Endothelial cell of umbilical vein (primary cell): ENCODE results near the gene GAB1. TPM values are rescaled to one million over a fixed set of nuclear protein-coding genes. Genes with fewer than 3 reads are reported as not detected.

Experiments
- BruUV-seq: library from RNA; stranded (reverse); fragments of 400-500 nt; replicated peaks from 2 replicates; lab custom pipeline; 2021; lab: Mats Ljungman, UMichigan
- CTCF ChIA-PET: fragments of 300-600, 350-600 bp; sonication (Branson Sonifier 250); formaldehyde crosslinking; loops from one replicate; lab custom pipeline; 2021; ENCODE audit warnings: antibody characterized with exemption, inconsistent platforms; lab: Charles Lee
- POLR2A ChIA-PET: fragments of 300-600, 350-600 bp; sonication (Branson Sonifier 250); formaldehyde crosslinking; loops from one replicate; lab custom pipeline; 2021; ENCODE audit warnings: antibody characterized with exemption, inconsistent platforms; lab: Charles Lee
- DNase-seq: peaks from one replicate; pipeline ENCODE4 v3.0.0-alpha.2; 2011; ENCODE audit warnings: low read depth, low spot score
- FAIRE-seq: peaks from 2 replicates; lab custom pipeline; 2011; peaks lifted over from hg19 to GRCh38; lab: Jason Lieb, UNC
- H2AFZ ChIP-seq: 2 replicates; pipeline ENCODE4 v1.6.0; 2012; ENCODE audit warnings: low read depth, low read length, control low read depth, inconsistent platforms
- H3K27ac ChIP-seq: 2 replicates; pipeline ENCODE4 v1.5.1; 2011; ENCODE audit warnings: low read depth, mild to moderate bottlenecking, control low read depth, low read length, moderate library complexity; ENCODE audit not compliant: insufficient read depth
- H3K27me3 ChIP-seq, 2 experiments: 2 replicates each; pipeline versions ENCODE4 v1.6.0 to v1.6.1; 2011; ENCODE audit warnings: low read length in 2 of 2, mixed read lengths in 1 of 2; ENCODE audit not compliant: control insufficient read depth in 2 of 2, insufficient read depth in 2 of 2
- H3K36me3 ChIP-seq, 2 experiments: 2 replicates in 1 of 2; 3 replicates in 1 of 2; pipeline ENCODE4 v1.5.1; 2011; ENCODE audit warnings: low read length in 2 of 2, mild to moderate bottlenecking in 1 of 2, moderate library complexity in 1 of 2; ENCODE audit not compliant: control insufficient read depth in 2 of 2, insufficient read depth in 2 of 2; ENCODE audit errors: extremely low read depth in 1 of 2
- H3K4me1 ChIP-seq: 3 replicates; pipeline ENCODE4 v1.5.1; 2011; ENCODE audit warnings: mild to moderate bottlenecking, low read length; ENCODE audit not compliant: control insufficient read depth, insufficient read depth; ENCODE audit errors: extremely low read depth
- H3K4me2 ChIP-seq: 2 replicates; pipeline ENCODE4 v1.6.1; 2011; ENCODE audit warnings: low read length, control low read depth, mixed read lengths; ENCODE audit not compliant: insufficient read depth
- H3K4me3 ChIP-seq, 3 experiments: fragments of 200-600 bp in 1 of 3; sonication (generic), shearing (Covaris generic) in 1 of 3; replicated peaks in 1 of 3; 2 replicates each; pipeline ENCODE4 v1.5.1; 2011 to 2016; ENCODE audit warnings: control low read depth in 3 of 3, low read length in 3 of 3, mild to moderate bottlenecking in 2 of 3, inconsistent platforms in 1 of 3, low read depth in 1 of 3, moderate library complexity in 1 of 3; ENCODE audit not compliant: insufficient read depth in 1 of 3
- H3K79me2 ChIP-seq: 2 replicates; pipeline ENCODE4 v1.6.0; 2012; ENCODE audit warnings: low read length, inconsistent platforms; ENCODE audit not compliant: control insufficient read depth, insufficient read depth
- H3K9ac ChIP-seq: replicated peaks from 2 replicates; pipeline ENCODE3; 2011; ENCODE audit warnings: low read length, control low read depth; ENCODE audit not compliant: insufficient read depth; ENCODE audit errors: extremely low read depth
- H3K9me1 ChIP-seq: replicated peaks from 3 replicates; pipeline ENCODE4 v1.6.0; 2011; ENCODE audit warnings: mild to moderate bottlenecking, low read length; ENCODE audit not compliant: control insufficient read depth, insufficient read depth; ENCODE audit errors: extremely low read depth
- H3K9me3 ChIP-seq: replicated peaks from 2 replicates; pipeline ENCODE4 v1.5.1; 2012; ENCODE audit warnings: low read length, inconsistent platforms; ENCODE audit not compliant: control insufficient read depth, insufficient read depth
- H4K20me1 ChIP-seq: replicated peaks from 2 replicates; pipeline ENCODE3; 2011; ENCODE audit warnings: mild to moderate bottlenecking, low read length; ENCODE audit not compliant: control insufficient read depth, insufficient read depth; ENCODE audit errors: extremely low read depth
- EZH2 ChIP-seq: IDR thresholded peaks from 2 replicates; pipeline ENCODE4 v1.6.1; 2012; ENCODE audit warnings: borderline replicate concordance, low read depth, mild to moderate bottlenecking, moderate library complexity, low read length, inconsistent platforms; ENCODE audit not compliant: severe bottlenecking
- FOS ChIP-seq: IDR thresholded peaks from 2 replicates; pipeline ENCODE4 v1.6.1; 2011; ENCODE audit warnings: mild to moderate bottlenecking, low read length, moderate library complexity, borderline replicate concordance; ENCODE audit not compliant: insufficient read depth
- GATA2 ChIP-seq: IDR thresholded peaks from 2 replicates; pipeline ENCODE4 v1.7.0; 2011; ENCODE audit warnings: low read depth, mild to moderate bottlenecking, moderate library complexity, mixed read lengths, low read length; ENCODE audit not compliant: insufficient read length, insufficient read depth
- JUN ChIP-seq: IDR thresholded peaks from 2 replicates; pipeline ENCODE4 v1.6.1; 2011; ENCODE audit warnings: borderline replicate concordance, low read depth; ENCODE audit not compliant: insufficient read length, insufficient read depth
- MYC ChIP-seq: IDR thresholded peaks from one replicate; pipeline ENCODE4 v1.6.1; 2011; ENCODE audit warnings: mild to moderate bottlenecking, low read depth, low read length
- POLR2A ChIP-seq: IDR thresholded peaks from 2 replicates; pipeline ENCODE4 v1.6.1; 2012; ENCODE audit warnings: low read depth, mild to moderate bottlenecking, control low read depth, low read length
- POLR2AphosphoS5 ChIP-seq: IDR thresholded peaks from 2 replicates; pipeline ENCODE4 v1.6.1; 2012; ENCODE audit warnings: low read depth, mild to moderate bottlenecking, control low read depth, low read length, moderate library complexity; ENCODE audit not compliant: insufficient read depth
- dilution Hi-C: fragments of 300-500 bp; cut with MboI; formaldehyde crosslinking; loops from one replicate; pipeline ENCODE4 v1.15.0; 2019; ENCODE audit warnings: low sequenced_read_pairs; ENCODE audit not compliant: extremely low pct_ligation_motif_present
- intact Hi-C: fragments of 100-400 bp; cut with micrococcal nuclease; formaldehyde crosslinking; loops from one replicate; pipeline ENCODE4 v1.10.0; 2022
- polyA plus RNA-seq, 4 experiments: library from polyadenylated mRNA; depleted of rRNA in 3 of 4; stranded (reverse) in 3 of 4; unstranded in 1 of 4; fragments of >200 nt; gene quantifications; 2 replicates each; pipeline versions ENCODE4 v1.2.1 to v1.2.3, GENCODE V29; 2011 to 2012; ENCODE audit warnings: missing spikeins in 1 of 4
- total RNA-seq: library from RNA; stranded (reverse); gene quantifications from 2 replicates; pipeline ENCODE4 v1.2.3, GENCODE V29; 2021
- TF ChIP-seq, protein P1 (sequence below): IDR thresholded peaks from 2 replicates; pipeline ENCODE4 v1.6.1; 2011; ENCODE audit not compliant: insufficient read depth, insufficient read length
- TF ChIP-seq, protein P2 (sequence below), 2 donors: IDR thresholded peaks; 1 replicate in 1 of 2; 2 replicates in 1 of 2; pipeline ENCODE4 v1.5.1; 2011; ENCODE audit warnings: low read length in 2 of 2, mild to moderate bottlenecking in 2 of 2, moderate library complexity in 2 of 2, control low read depth in 1 of 2, inconsistent platforms in 1 of 2, low read depth in 1 of 2; ENCODE audit not compliant: insufficient read depth in 1 of 2; ENCODE audit errors: extremely low read depth in 1 of 2

Gene GAB1
- total and polyA plus RNA-seq, 2 donors (not counting 3 experiments of a cell fraction or from before 2014, with no cell fraction given) = 9.3 to 37.7 TPM

GRCh38 chr4:143380629-143381028, 44.0 kb downstream of the GAB1 start:
- no peak overlapping the region for H3K9ac ChIP-seq
- H2AFZ ChIP-seq = no peak overlapping the region
- dilution Hi-C loops (no loop called here), intact Hi-C loops (loop anchor here (1.0 to 5.0 kb wide), 3 partner anchors 21 to 132 kb away; partner anchors contain the start of genes GAB1 and SMARCA5)
- POLR2A ChIA-PET = no interaction called here
- no peak overlapping the region for H3K27ac ChIP-seq
- DNase-seq = no peak
- H3K4me2 ChIP-seq = no peak overlapping the region
- TF ChIP-seq GATA2 (no peak), EZH2 (no peak), POLR2AphosphoS5 (no peak), POLR2A (no peak), JUN (no peak), MYC (no peak), FOS (no peak)
- TF ChIP-seq, protein P1, sequence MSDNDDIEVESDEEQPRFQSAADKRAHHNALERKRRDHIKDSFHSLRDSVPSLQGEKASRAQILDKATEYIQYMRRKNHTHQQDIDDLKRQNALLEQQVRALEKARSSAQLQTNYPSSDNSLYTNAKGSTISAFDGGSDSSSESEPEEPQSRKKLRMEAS = no peak
- TF ChIP-seq, protein P2, sequence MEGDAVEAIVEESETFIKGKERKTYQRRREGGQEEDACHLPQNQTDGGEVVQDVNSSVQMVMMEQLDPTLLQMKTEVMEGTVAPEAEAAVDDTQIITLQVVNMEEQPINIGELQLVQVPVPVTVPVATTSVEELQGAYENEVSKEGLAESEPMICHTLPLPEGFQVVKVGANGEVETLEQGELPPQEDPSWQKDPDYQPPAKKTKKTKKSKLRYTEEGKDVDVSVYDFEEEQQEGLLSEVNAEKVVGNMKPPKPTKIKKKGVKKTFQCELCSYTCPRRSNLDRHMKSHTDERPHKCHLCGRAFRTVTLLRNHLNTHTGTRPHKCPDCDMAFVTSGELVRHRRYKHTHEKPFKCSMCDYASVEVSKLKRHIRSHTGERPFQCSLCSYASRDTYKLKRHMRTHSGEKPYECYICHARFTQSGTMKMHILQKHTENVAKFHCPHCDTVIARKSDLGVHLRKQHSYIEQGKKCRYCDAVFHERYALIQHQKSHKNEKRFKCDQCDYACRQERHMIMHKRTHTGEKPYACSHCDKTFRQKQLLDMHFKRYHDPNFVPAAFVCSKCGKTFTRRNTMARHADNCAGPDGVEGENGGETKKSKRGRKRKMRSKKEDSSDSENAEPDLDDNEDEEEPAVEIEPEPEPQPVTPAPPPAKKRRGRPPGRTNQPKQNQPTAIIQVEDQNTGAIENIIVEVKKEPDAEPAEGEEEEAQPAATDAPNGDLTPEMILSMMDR (IDR thresholded peaks at IDR 0.05; ENCODE audit: extremely low read depth in 1 of 2, insufficient read depth in 1 of 2, low read depth in 1 of 2, low read length in 2 of 2) = no peak
- no TSS peak for BruUV-seq
- H3K36me3 ChIP-seq = no peaks in the 10 kb centered on the region
- no peak overlapping the region for H3K4me3 ChIP-seq
- H3K9me3 ChIP-seq = no peaks in the 10 kb centered on the region
- no peaks in the 10 kb centered on the region for H3K9me1 ChIP-seq
- CTCF ChIA-PET = no interaction called here
- H3K4me1 ChIP-seq = peaks cover 24% of the 10 kb centered on the region
- no peak for FAIRE-seq
- peaks cover 4% of the 10 kb centered on the region for H4K20me1 ChIP-seq
- no peaks in the 10 kb centered on the region for H3K27me3 ChIP-seq
- H3K79me2 ChIP-seq = no peaks in the 10 kb centered on the region
